Vagina (tissue), 2 donors: ENCODE results near the gene CHRNB1. TPM values are rescaled to one million over a fixed set of nuclear protein-coding genes. Genes with fewer than 3 reads are reported as not detected.

ENCODE experiments used
- DNase-seq, 2 donors: peaks; one replicate each; pipeline ENCODE4 v3.0.0-alpha.2; 2017; ENCODE audit errors: extremely low spot score in 2 of 2
- H3K27ac ChIP-seq: fragments of 200-600 bp; sonication (generic); one replicate; pipeline ENCODE4 v1.5.1; 2019
- H3K27me3 ChIP-seq: fragments of 200-600 bp; sonication (generic); one replicate; pipeline ENCODE4 v1.5.1; 2019
- H3K36me3 ChIP-seq, 2 donors: fragments of 200-600 bp; sonication (generic); one replicate each; pipeline ENCODE4 v1.5.1; 2017 to 2019
- H3K4me1 ChIP-seq: fragments of 200-600 bp; sonication (generic); one replicate; pipeline ENCODE4 v1.5.1; 2019
- H3K4me3 ChIP-seq, 2 donors: fragments of 200-600 bp; sonication (generic); 1 replicate in 1 of 2; 2 replicates in 1 of 2; pipeline ENCODE4 v1.5.1; 2016 to 2019
- H3K9me3 ChIP-seq: fragments of 200-600 bp; sonication (generic); one replicate; pipeline ENCODE4 v1.5.1; 2019
- CTCF ChIP-seq, 3 experiments: fragments of 450-650 bp in 2 of 3; fragments of 200-600 bp in 1 of 3; sonication (generic) in 1 of 3; IDR thresholded peaks; one replicate each; pipeline ENCODE4 v1.5.1; 2017 to 2019; ENCODE audit warnings: antibody characterized with exemption in 3 of 3, mild to moderate bottlenecking in 2 of 3, moderate library complexity in 2 of 3
- POLR2A ChIP-seq, 2 donors: fragments of 450-650 bp; IDR thresholded peaks; one replicate each; pipeline ENCODE4 v1.6.1; 2017; ENCODE audit warnings: antibody characterized with exemption in 2 of 2, mild to moderate bottlenecking in 2 of 2, moderate library complexity in 2 of 2
- POLR2AphosphoS5 ChIP-seq, 2 donors: sonication (generic); formaldehyde crosslinking; IDR thresholded peaks; one replicate each; pipeline ENCODE4 v1.9.0; 2017; ENCODE audit warnings: antibody characterized with exemption in 2 of 2, mild to moderate bottlenecking in 2 of 2, low read depth in 1 of 2; ENCODE audit not compliant: insufficient read depth in 1 of 2
- intact Hi-C: fragments of 100-400 bp; cut with DNase I; formaldehyde crosslinking; loops from one replicate; pipeline ENCODE4 v1.15.1; 2023
- total RNA-seq: library from RNA; depleted of rRNA; stranded (reverse); fragments of >200 nt; gene quantifications from one replicate; pipeline ENCODE4 v1.2.3, GENCODE V29; 2016

The CHRNB1 gene
- total RNA-seq, 1 donor from 2014 or later, result 5.9 TPM

- DNase-seq, result no peak
- H3K27me3 ChIP-seq, result no peaks in the 10 kb centered on the region
Observed at GRCh38 chr17:7440113-7440833, 4.6 kb upstream of the CHRNB1 start.

DNA sequence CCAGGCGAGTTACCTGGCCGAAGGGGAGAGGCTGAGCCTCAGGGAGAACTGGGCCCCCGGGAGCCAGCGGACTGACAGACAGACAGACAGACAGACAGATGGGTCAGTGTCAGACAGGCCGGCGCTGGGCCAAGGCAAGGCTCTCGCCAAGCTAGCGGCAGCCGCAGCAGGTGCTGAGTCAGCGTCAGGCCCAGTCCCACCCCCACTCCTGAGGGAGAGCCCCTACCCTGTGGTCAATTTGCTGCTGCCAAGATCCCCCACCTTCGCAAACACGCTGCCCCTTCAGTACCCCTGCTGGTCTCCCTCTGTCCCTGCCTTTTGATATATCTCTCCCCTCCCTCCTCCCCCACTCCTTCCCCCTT lies 4.0 kb upstream of the CHRNB1 start:
- H3K36me3 ChIP-seq, result no peaks in the 10 kb centered on the region
- H3K4me1 ChIP-seq, result peaks cover 70% of the 10 kb centered on the region
- H3K27me3 ChIP-seq, result no peaks in the 10 kb centered on the region
- TF ChIP-seq CTCF (IDR thresholded peaks at IDR 0.05) (no peak), POLR2A (IDR thresholded peaks at IDR 0.05) (no peak), POLR2AphosphoS5 (IDR thresholded peaks at IDR 0.05; ENCODE audit: insufficient read depth in 1 of 2, low read depth in 1 of 2) (no peak)
- peak overlapping the region; percentile 46 to 49 for H3K4me3 ChIP-seq
- intact Hi-C loops, result no loop called here
- H3K27ac ChIP-seq, result peak overlapping the region; percentile 81
- no peaks in the 10 kb centered on the region for H3K9me3 ChIP-seq
- no peak for DNase-seq

More at GRCh38 chr17:7440113-7440833, 4.6 kb upstream of the CHRNB1 start:
- TF ChIP-seq POLR2A (IDR thresholded peaks at IDR 0.05) (no peak), POLR2AphosphoS5 (IDR thresholded peaks at IDR 0.05; ENCODE audit: insufficient read depth in 1 of 2, low read depth in 1 of 2) (no peak)
- Histone ChIP-seq H3K27ac (peak overlapping the region; percentile 81), H3K4me1 (peaks cover 68% of the 10 kb centered on the region), H3K4me3 (peak overlapping the region; percentile 46 to 49), H3K9me3 (no peaks in the 10 kb centered on the region), H3K36me3 (no peaks in the 10 kb centered on the region)
- intact Hi-C loops, result no loop called here

DNA sequence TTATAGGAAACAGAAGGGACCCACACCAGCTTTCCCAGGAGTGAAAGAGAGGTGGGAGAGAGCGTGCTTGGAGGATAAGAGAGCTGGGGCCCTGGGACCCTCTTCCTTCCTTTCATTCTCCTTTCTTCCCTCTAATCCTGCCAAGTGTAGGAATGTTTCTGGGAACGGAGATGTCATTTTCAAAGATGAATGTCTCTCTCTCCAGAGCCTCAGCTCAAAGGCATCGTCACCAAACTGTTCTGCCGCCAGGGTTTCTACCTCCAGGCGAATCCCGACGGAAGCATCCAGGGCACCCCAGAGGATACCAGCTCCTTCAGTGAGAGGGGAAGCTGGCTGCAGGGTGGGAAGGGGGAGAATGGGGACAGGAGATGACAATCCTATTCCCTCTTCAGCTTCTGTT lies 3.6 kb upstream of the CHRNB1 start:
- H3K27me3 ChIP-seq, result no peaks in the 10 kb centered on the region
- DNase-seq, result no peak
- intact Hi-C loops, result no loop called here
- no peak overlapping the region for H3K27ac ChIP-seq
- H3K4me3 ChIP-seq, result no peak overlapping the region
- no peaks in the 10 kb centered on the region for H3K9me3 ChIP-seq
- peaks cover 70% of the 10 kb centered on the region for H3K4me1 ChIP-seq
- TF ChIP-seq POLR2AphosphoS5 (IDR thresholded peaks at IDR 0.05; ENCODE audit: insufficient read depth in 1 of 2, low read depth in 1 of 2), result no peak
- TF ChIP-seq CTCF (IDR thresholded peaks at IDR 0.05), result no peak
- TF ChIP-seq POLR2A (IDR thresholded peaks at IDR 0.05), result no peak
- no peaks in the 10 kb centered on the region for H3K36me3 ChIP-seq

DNA sequence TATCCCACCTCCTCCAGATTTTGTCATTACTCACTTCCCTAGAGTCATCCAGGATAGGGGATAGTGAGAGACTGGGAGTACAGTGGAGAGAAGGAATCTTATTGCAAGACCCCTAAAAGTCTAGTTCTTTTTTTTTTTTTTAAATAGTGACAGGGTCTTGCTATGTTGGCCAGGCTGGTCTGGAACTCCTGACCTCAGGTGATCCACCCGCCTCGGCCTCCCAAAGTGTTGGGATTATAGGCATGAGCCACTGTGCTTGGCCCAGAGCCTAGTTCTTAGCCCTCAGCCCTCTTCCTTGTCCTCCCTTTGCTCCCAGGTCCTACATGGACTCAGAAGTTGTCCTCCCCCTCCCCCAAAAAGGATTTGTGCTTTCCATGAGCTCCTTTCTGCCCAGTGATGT lies 2.7 kb upstream of the CHRNB1 start:
- Histone ChIP-seq H3K36me3 (no peaks in the 10 kb centered on the region), H3K4me3 (no peak overlapping the region), H3K4me1 (peaks cover 63% of the 10 kb centered on the region), H3K27ac (no peak overlapping the region), H3K27me3 (no peaks in the 10 kb centered on the region), H3K9me3 (no peaks in the 10 kb centered on the region)
- DNase-seq, result no peak
- TF ChIP-seq POLR2A (IDR thresholded peaks at IDR 0.05) (no peak), CTCF (IDR thresholded peaks at IDR 0.05) (no peak), POLR2AphosphoS5 (IDR thresholded peaks at IDR 0.05; ENCODE audit: insufficient read depth in 1 of 2, low read depth in 1 of 2) (no peak)
- intact Hi-C loops, result no loop called here

GRCh38 chr17:7443499-7444485 lies 1.1 kb upstream of the CHRNB1 start:
- no peaks in the 10 kb centered on the region for H3K27me3 ChIP-seq
- no peak for DNase-seq
- H3K9me3 ChIP-seq, result no peaks in the 10 kb centered on the region
- peak in 1 of 2 donors; percentile 28 for TF ChIP-seq POLR2AphosphoS5 (IDR thresholded peaks at IDR 0.05; ENCODE audit: insufficient read depth in 1 of 2, low read depth in 1 of 2)
- no peak for TF ChIP-seq CTCF (IDR thresholded peaks at IDR 0.05)
- TF ChIP-seq POLR2A (IDR thresholded peaks at IDR 0.05), result no peak
- peak overlapping the region; percentile 58 for H3K27ac ChIP-seq
- no peak overlapping the region for H3K4me3 ChIP-seq
- peaks cover 47% of the 10 kb centered on the region for H3K4me1 ChIP-seq
- intact Hi-C loops, result no loop called here
- H3K36me3 ChIP-seq, result no peaks in the 10 kb centered on the region
